Stomach (tissue), 9 donors: ENCODE measurements around the gene CDH23. TPM values are rescaled to one million over a fixed set of nuclear protein-coding genes. Genes with fewer than 3 reads are reported as not detected.

Experiments
- DNase-seq, 2 donors: peaks; one replicate each; pipeline versions ENCODE4 v3.0.0 to v3.0.0-alpha.2; 2013 to 2019
- H3K27ac ChIP-seq, 5 donors: fragments of 200-600 bp in 4 of 5; sonication (generic) in 4 of 5; one replicate each; pipeline ENCODE4 v1.5.1; 2013 to 2019; ENCODE audit warnings: mild to moderate bottlenecking in 1 of 5, moderate library complexity in 1 of 5
- H3K27me3 ChIP-seq, 3 donors: fragments of 200-600 bp; sonication (generic); one replicate each; pipeline ENCODE4 v1.5.1; 2017 to 2019; ENCODE audit warnings: mixed run types in 1 of 3
- H3K36me3 ChIP-seq, 4 donors: fragments of 200-600 bp; sonication (generic); 1 replicate in 3 of 4; 2 replicates in 1 of 4; pipeline ENCODE4 v1.5.1; 2016 to 2019
- H3K4me1 ChIP-seq, 4 donors: fragments of 200-600 bp; sonication (generic); one replicate each; pipeline ENCODE4 v1.5.1; 2016 to 2019
- H3K4me3 ChIP-seq, 4 donors: fragments of 200-600 bp; sonication (generic) in 3 of 4; one replicate each; pipeline ENCODE4 v1.5.1; 2016 to 2019; ENCODE audit warnings: mild to moderate bottlenecking in 1 of 4
- H3K9me3 ChIP-seq, 4 donors: fragments of 200-600 bp; sonication (generic); one replicate each; pipeline ENCODE4 v1.5.1; 2016 to 2019
- EP300 ChIP-seq: sonication (generic); formaldehyde crosslinking; IDR thresholded peaks from one replicate; pipeline ENCODE4 v1.6.1; 2017; ENCODE audit warnings: antibody characterized with exemption
- POLR2A ChIP-seq, 4 donors: fragments of 450-650 bp; IDR thresholded peaks; one replicate each; pipeline ENCODE4 v1.6.1; 2016; ENCODE audit warnings: antibody characterized with exemption in 4 of 4, control low read depth in 2 of 4, mild to moderate bottlenecking in 1 of 4, moderate library complexity in 1 of 4
- POLR2AphosphoS5 ChIP-seq, 3 donors: sonication (generic); formaldehyde crosslinking; IDR thresholded peaks; one replicate each; pipeline ENCODE4 v1.6.1; 2016; ENCODE audit warnings: antibody characterized with exemption in 3 of 3
- WGBS, 5 donors: extraction: QIAGEN DNeasy Blood & Tissue Kit in 3 of 5; methylation state at CpG; one replicate each; pipeline versions ENCODE4 v1.1.5 to v1.1.7; 2013 to 2018; 5-methylcytosine and 5-hydroxymethylcytosine counted together
- intact Hi-C: fragments of 100-400 bp; cut with DNase I; formaldehyde crosslinking; loops from one replicate; pipeline ENCODE4 v1.15.1; 2023; ENCODE audit warnings: low total_unique reads
- polyA plus RNA-seq, 3 donors: library from polyadenylated mRNA; stranded (reverse); fragments of 200-250 nt; gene quantifications; one replicate each; pipeline ENCODE4 v1.2.3, GENCODE V29; 2013
- total RNA-seq, 5 donors: library from RNA; depleted of rRNA; stranded (reverse); fragments of >200 nt; gene quantifications; one replicate each; pipeline versions ENCODE4 v1.1.0 to v1.2.3, GENCODE V29; 2014 to 2016
- TF ChIP-seq, protein P1 (sequence below), 7 experiments: fragments of 450-650 bp in 4 of 7; fragments of 200-600 bp in 3 of 7; sonication (generic) in 3 of 7; IDR thresholded peaks; one replicate each; pipeline ENCODE4 v1.5.1; 2016 to 2019; ENCODE audit warnings: antibody characterized with exemption in 7 of 7, control low read depth in 2 of 7, mild to moderate bottlenecking in 1 of 7
- donor health status: healthy with polysubstance abuse.
- donor health status: Bipolar disorder and iron deficiency.
- donor health status: healthy.

CDH23 gene
- total and polyA plus RNA-seq, 8 donors, result 0.31 to 8.2 (median 2.2) TPM

DNA sequence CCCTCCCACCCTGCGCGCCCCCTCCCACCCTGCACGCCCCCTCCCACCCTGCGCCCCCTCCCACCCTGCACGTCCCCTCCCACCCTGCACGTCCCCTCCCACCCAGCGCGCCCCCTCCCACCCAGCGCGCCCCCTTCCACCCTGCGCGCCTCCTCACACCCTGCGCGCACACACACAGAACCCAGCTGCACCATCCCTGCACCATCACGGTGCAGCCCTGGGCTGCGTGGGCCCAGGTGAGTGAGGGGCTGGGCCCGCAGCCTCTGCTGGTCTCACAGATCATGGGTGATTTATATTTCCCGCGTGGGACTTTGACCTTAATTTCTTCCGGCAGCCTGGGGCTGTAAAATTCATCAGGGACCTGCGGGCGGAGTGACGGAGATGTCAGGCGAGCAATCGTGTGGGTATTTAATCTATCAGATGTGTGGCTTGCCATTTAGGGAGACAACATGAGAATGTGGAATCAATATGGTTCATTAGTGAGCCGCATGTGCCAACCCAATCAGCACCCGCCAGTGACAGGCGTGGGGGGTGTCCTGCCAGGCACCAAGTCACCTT lies 265.1 kb downstream of the CDH23 start:
- peaks cover 0 to 24% (median 5%) of the 10 kb centered on the region in 3 donors for H3K27me3 ChIP-seq
- H3K36me3 ChIP-seq, result no peaks in the 10 kb centered on the region
- no peak for DNase-seq
- H3K4me3 ChIP-seq, result no peak overlapping the region
- TF ChIP-seq, protein P1, sequence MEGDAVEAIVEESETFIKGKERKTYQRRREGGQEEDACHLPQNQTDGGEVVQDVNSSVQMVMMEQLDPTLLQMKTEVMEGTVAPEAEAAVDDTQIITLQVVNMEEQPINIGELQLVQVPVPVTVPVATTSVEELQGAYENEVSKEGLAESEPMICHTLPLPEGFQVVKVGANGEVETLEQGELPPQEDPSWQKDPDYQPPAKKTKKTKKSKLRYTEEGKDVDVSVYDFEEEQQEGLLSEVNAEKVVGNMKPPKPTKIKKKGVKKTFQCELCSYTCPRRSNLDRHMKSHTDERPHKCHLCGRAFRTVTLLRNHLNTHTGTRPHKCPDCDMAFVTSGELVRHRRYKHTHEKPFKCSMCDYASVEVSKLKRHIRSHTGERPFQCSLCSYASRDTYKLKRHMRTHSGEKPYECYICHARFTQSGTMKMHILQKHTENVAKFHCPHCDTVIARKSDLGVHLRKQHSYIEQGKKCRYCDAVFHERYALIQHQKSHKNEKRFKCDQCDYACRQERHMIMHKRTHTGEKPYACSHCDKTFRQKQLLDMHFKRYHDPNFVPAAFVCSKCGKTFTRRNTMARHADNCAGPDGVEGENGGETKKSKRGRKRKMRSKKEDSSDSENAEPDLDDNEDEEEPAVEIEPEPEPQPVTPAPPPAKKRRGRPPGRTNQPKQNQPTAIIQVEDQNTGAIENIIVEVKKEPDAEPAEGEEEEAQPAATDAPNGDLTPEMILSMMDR (IDR thresholded peaks at IDR 0.05), result no peak
- 75 to 84% (median 79%) methylated on average over 18 to 28 of the region's 28 CpGs for WGBS, 5 donors
- H3K4me1 ChIP-seq, result peaks cover 0 to 8% (median 3%) of the 10 kb centered on the region in 4 donors
- H3K9me3 ChIP-seq, result no peaks in the 10 kb centered on the region
- no peak overlapping the region for H3K27ac ChIP-seq
- intact Hi-C loops, result no loop called here

DNA sequence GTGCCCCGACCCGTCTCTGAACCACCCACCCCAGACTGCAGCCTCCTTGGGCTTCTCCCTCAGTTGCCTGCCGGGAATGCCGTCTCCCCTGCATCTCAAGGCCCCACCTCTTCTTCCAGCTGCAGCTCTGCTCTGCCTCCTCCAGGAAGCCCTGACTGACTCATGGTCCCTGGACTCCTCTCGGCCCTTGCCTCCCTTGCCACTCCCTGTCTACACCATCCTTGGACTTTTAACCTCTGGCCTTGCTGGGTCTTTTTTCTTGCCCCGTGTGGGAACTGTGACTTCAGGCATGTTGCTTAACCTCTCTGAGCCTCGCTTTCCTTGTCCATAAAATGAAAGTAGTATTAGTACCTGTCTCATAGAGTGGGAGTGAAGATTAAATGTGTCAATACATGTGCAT lies 266.6 kb downstream of the CDH23 start:
- H3K27ac ChIP-seq, result no peak overlapping the region
- no peak for DNase-seq
- H3K4me1 ChIP-seq, result peaks cover 0 to 8% (median 3%) of the 10 kb centered on the region in 4 donors
- H3K4me3 ChIP-seq, result no peak overlapping the region
- no peaks in the 10 kb centered on the region for H3K9me3 ChIP-seq
- H3K27me3 ChIP-seq, result peaks cover 0 to 25% (median 5%) of the 10 kb centered on the region in 3 donors
- no peak for TF ChIP-seq POLR2AphosphoS5 (IDR thresholded peaks at IDR 0.05)
- TF ChIP-seq EP300, result no peak
- TF ChIP-seq, protein P1 (IDR thresholded peaks at IDR 0.05), result no peak
- TF ChIP-seq POLR2A (IDR thresholded peaks at IDR 0.05), result no peak
- intact Hi-C loops, result no loop called here
- WGBS, 5 donors, result 72 to 83% (median 79%) methylated on average over 7 of the region's 7 CpGs
- H3K36me3 ChIP-seq, result no peaks in the 10 kb centered on the region

DNA sequence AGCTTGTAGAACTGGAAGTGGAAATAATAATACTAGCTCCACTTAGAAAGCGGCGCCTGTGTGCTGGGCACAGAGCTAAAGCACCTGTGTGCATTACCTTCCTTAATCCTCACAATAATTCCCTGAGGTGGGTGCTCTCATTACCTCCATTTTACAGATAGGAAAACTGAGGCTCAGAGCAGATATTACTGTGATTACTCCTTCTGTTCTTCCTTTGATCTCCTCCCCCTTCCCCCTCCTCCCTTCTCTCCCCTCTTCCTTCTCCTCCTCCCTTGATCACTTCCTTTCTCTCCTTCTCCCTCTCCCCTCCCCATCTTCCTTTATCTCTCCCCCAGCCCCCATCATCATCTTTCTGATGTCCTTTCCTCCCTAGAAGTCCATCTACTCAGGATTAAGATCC lies 267.9 kb downstream of the CDH23 start:
- TF ChIP-seq POLR2A (IDR thresholded peaks at IDR 0.05) (no peak), POLR2AphosphoS5 (IDR thresholded peaks at IDR 0.05) (no peak), EP300 (no peak)
- TF ChIP-seq, protein P1 (IDR thresholded peaks at IDR 0.05), result no peak
- no peak for DNase-seq
- intact Hi-C loops, result no loop called here
- H3K4me1 ChIP-seq, result peaks cover 0 to 8% (median 3%) of the 10 kb centered on the region in 4 donors
- H3K36me3 ChIP-seq, result no peaks in the 10 kb centered on the region
- H3K27ac ChIP-seq, result no peak overlapping the region
- no peaks in the 10 kb centered on the region for H3K9me3 ChIP-seq
- H3K27me3 ChIP-seq, result peaks cover 0 to 25% (median 5%) of the 10 kb centered on the region in 3 donors
- H3K4me3 ChIP-seq, result no peak overlapping the region
- WGBS, 5 donors, result 33 to 52% (median 46%) methylated on average over 2 of the region's 2 CpGs

- TF ChIP-seq POLR2A (IDR thresholded peaks at IDR 0.05) (no peak), EP300 (no peak), POLR2AphosphoS5 (IDR thresholded peaks at IDR 0.05) (no peak)
- TF ChIP-seq, protein P1 (IDR thresholded peaks at IDR 0.05), result no peak
- Histone ChIP-seq H3K27me3 (peaks cover 0 to 25% (median 5%) of the 10 kb centered on the region in 3 donors), H3K27ac (no peak overlapping the region), H3K4me1 (peaks cover 0 to 8% (median 3%) of the 10 kb centered on the region in 4 donors), H3K9me3 (no peaks in the 10 kb centered on the region), H3K36me3 (no peaks in the 10 kb centered on the region), H3K4me3 (no peak overlapping the region)
- no peak for DNase-seq
- 73 to 84% (median 77%) methylated on average over 5 to 9 of the region's 9 CpGs for WGBS, 5 donors
- intact Hi-C loops, result no loop called here
Measured at GRCh38 chr10:71665456-71665855, 268.7 kb downstream of the CDH23 start.
